GM23338 (cell line): ENCODE measurements around the gene CST3. TPM values are rescaled to one million over a fixed set of nuclear protein-coding genes. Genes with fewer than 3 reads are reported as not detected.

Experiments
- ATAC-seq: fragments of 200-7000 bp; cut with Tn5 transposase; 3 replicates; pipeline ENCODE4 v1.9.1; 2020
- DNase-seq: peaks from one replicate; pipeline ENCODE4 v3.0.0-alpha.2; 2015; ENCODE audit warnings: low spot score
- H2AFZ ChIP-seq: fragments of 200-600 bp; sonication (generic); 2 replicates; pipeline ENCODE4 v1.8.0; 2016; ENCODE audit warnings: antibody characterized with exemption, mild to moderate bottlenecking, moderate library complexity
- H3F3A ChIP-seq: fragments of 200-600 bp; sonication (generic); replicated peaks from 2 replicates; pipeline ENCODE4 v1.8.0; 2017; ENCODE audit warnings: antibody characterized with exemption, mixed run types, low read depth
- H3K27ac ChIP-seq: fragments of 200-600 bp; sonication (generic); 2 replicates; pipeline ENCODE4 v1.6.1; 2016; ENCODE audit warnings: low read depth
- H3K27me3 ChIP-seq: fragments of 200-600 bp; sonication (generic); 2 replicates; pipeline ENCODE4 v1.8.0; 2016; ENCODE audit warnings: mild to moderate bottlenecking, mixed run types, moderate library complexity; ENCODE audit not compliant: insufficient read depth
- H3K36me3 ChIP-seq: fragments of 200-600 bp; sonication (generic); 2 replicates; pipeline ENCODE4 v1.8.0; 2016; ENCODE audit warnings: mild to moderate bottlenecking; ENCODE audit not compliant: insufficient read depth
- H3K4me1 ChIP-seq: fragments of 200-600 bp; sonication (generic); 2 replicates; pipeline ENCODE4 v1.8.0; 2016; ENCODE audit warnings: mild to moderate bottlenecking, moderate library complexity; ENCODE audit not compliant: insufficient read depth
- H3K4me2 ChIP-seq: fragments of 200-600 bp; sonication (generic); 2 replicates; pipeline ENCODE4 v1.7.1; 2017; ENCODE audit warnings: mixed run types
- H3K4me3 ChIP-seq: fragments of 200-600 bp; sonication (generic); 2 replicates; pipeline ENCODE4 v1.6.1; 2016; ENCODE audit warnings: mixed run types
- H3K79me2 ChIP-seq: fragments of 200-600 bp; sonication (generic); replicated peaks from 2 replicates; pipeline ENCODE4 v1.8.0; 2017; ENCODE audit warnings: mild to moderate bottlenecking; ENCODE audit not compliant: insufficient read depth
- H3K9me2 ChIP-seq: fragments of 200-600 bp; sonication (generic); 2 replicates; pipeline ENCODE4 v1.8.0; 2017; ENCODE audit not compliant: insufficient read depth
- H4K20me1 ChIP-seq: fragments of 200-600 bp; sonication (generic); replicated peaks from 2 replicates; pipeline ENCODE4 v1.8.0; 2017; ENCODE audit warnings: mild to moderate bottlenecking; ENCODE audit not compliant: insufficient read depth
- H3K27ac Mint-ChIP-seq: 2 replicates; pipeline ENCODE4 v1.8.0; 2020; ENCODE audit warnings: inconsistent platforms, mild to moderate bottlenecking, moderate library complexity, mixed read lengths
- H3K27me3 Mint-ChIP-seq: 3 replicates; pipeline ENCODE4 v1.8.0; 2022; ENCODE audit warnings: low read depth, mild to moderate bottlenecking, moderate library complexity, mixed read lengths, inconsistent platforms; ENCODE audit not compliant: insufficient read depth, poor library complexity
- H3K36me3 Mint-ChIP-seq: 3 replicates; pipeline ENCODE4 v1.8.0; 2021; ENCODE audit warnings: low read depth, mild to moderate bottlenecking, inconsistent platforms, moderate library complexity, mixed read lengths
- H3K4me1 Mint-ChIP-seq: 3 replicates; pipeline ENCODE4 v1.8.0; 2020; ENCODE audit warnings: mild to moderate bottlenecking, inconsistent platforms, mixed read lengths
- H3K4me3 Mint-ChIP-seq: 3 replicates; pipeline ENCODE4 v1.8.0; 2021; ENCODE audit warnings: moderate library complexity, mild to moderate bottlenecking, inconsistent platforms, mixed read lengths
- H3K9me3 Mint-ChIP-seq: 3 replicates; pipeline ENCODE4 v1.8.0; 2020; ENCODE audit warnings: moderate library complexity, mild to moderate bottlenecking, inconsistent platforms, mixed read lengths
- CREB1 ChIP-seq: fragments of 250-450 bp; sonication (Bioruptor Pico); IDR thresholded peaks from 2 replicates; pipeline ENCODE4 v1.5.0; 2020; ENCODE audit warnings: low read depth, mild to moderate bottlenecking, moderate library complexity
- CTCF ChIP-seq, 2 experiments: fragments of 200-600 bp in 1 of 2; sonication (generic) in 1 of 2; conservative IDR thresholded peaks; 2 replicates each; pipeline versions ENCODE4 v1.5.1 to v1.6.1; 2016 to 2017; ENCODE audit warnings: antibody characterized with exemption in 2 of 2, low read depth in 2 of 2, mild to moderate bottlenecking in 2 of 2, moderate library complexity in 1 of 2
- ETS1 ChIP-seq: IDR thresholded peaks from 2 replicates; pipeline ENCODE4 v1.6.1; 2016; ENCODE audit warnings: antibody characterized with exemption
- EZH2 ChIP-seq: fragments of 200-600 bp; sonication (generic); IDR thresholded peaks from one replicate; pipeline ENCODE4 v1.8.0; 2017; ENCODE audit warnings: antibody characterized with exemption, mild to moderate bottlenecking, low read depth; ENCODE audit not compliant: unreplicated experiment
- EZH2phosphoT487 ChIP-seq: fragments of 200-600 bp; sonication (generic); IDR thresholded peaks from one replicate; pipeline ENCODE4 v1.8.1; 2018; ENCODE audit warnings: antibody characterized with exemption; ENCODE audit not compliant: unreplicated experiment
- JUNB ChIP-seq: IDR thresholded peaks from one replicate; pipeline ENCODE4 v1.6.1; 2016; ENCODE audit warnings: antibody characterized with exemption; ENCODE audit not compliant: unreplicated experiment
- NANOG ChIP-seq: IDR thresholded peaks from 2 replicates; pipeline ENCODE4 v1.6.1; 2016; ENCODE audit warnings: antibody characterized with exemption, borderline replicate concordance
- POLR2AphosphoS5 ChIP-seq: IDR thresholded peaks from 2 replicates; pipeline ENCODE4 v1.6.1; 2016; ENCODE audit warnings: antibody characterized with exemption, low read depth
- REST ChIP-seq: IDR thresholded peaks from one replicate; pipeline ENCODE4 v1.6.1; 2018; ENCODE audit warnings: antibody characterized with exemption; ENCODE audit not compliant: unreplicated experiment
- STAT1 ChIP-seq: IDR thresholded peaks from one replicate; pipeline ENCODE4 v1.6.1; 2016; ENCODE audit warnings: antibody characterized with exemption; ENCODE audit not compliant: unreplicated experiment
- ZNF114 ChIP-seq: fragments of 250-450 bp; sonication (Bioruptor Pico); IDR thresholded peaks from 2 replicates; pipeline ENCODE4 v1.5.0; 2020; ENCODE audit warnings: mild to moderate bottlenecking, moderate library complexity
- ZNF331 ChIP-seq: fragments of 250-450 bp; sonication (Bioruptor Pico); IDR thresholded peaks from 2 replicates; pipeline ENCODE4 v1.5.0; 2020; ENCODE audit warnings: low read depth, mild to moderate bottlenecking, moderate library complexity
- ZNF462 ChIP-seq: fragments of 250-450 bp; sonication (Bioruptor Pico); IDR thresholded peaks from 2 replicates; pipeline ENCODE4 v1.5.0; 2020; ENCODE audit warnings: mild to moderate bottlenecking, moderate library complexity
- polyA plus RNA-seq: library from polyadenylated mRNA; unstranded; fragments of >200 nt; fragmentation: Nextera tagmentation; extraction: Ambion mirVana; gene quantifications from 2 replicates; pipeline ENCODE4 v1.2.1, GENCODE V29; 2016
- total RNA-seq: library from RNA; depleted of rRNA; stranded (reverse); fragments of >200 nt; shearing (Covaris generic); gene quantifications from 2 replicates; pipeline ENCODE4 v1.2.3, GENCODE V29; 2014

CST3 gene
- total and polyA plus RNA-seq, 2 experiments from 2014 or later, result 51.8 to 71.5 TPM

GRCh38 chr20:23655491-23656211 lies 17.9 kb upstream of the CST3 start:
- no peaks in the 10 kb centered on the region for H3K36me3 ChIP-seq
- H3K27me3 ChIP-seq, result no peaks in the 10 kb centered on the region
- H3K27ac ChIP-seq, result no peak overlapping the region
- H3K4me1 Mint-ChIP-seq, result peaks cover 5% of the 10 kb centered on the region; the same call in 2 of the 3 replicates
- no peak for TF ChIP-seq CTCF (conservative IDR thresholded peaks at IDR 0.05; ENCODE audit: low read depth in 2 of 2)
- TF ChIP-seq NANOG, result no peak
- no peak for TF ChIP-seq STAT1
- no peak for TF ChIP-seq POLR2AphosphoS5
- TF ChIP-seq ZNF462 (CRISPR knock-in tag), result no peak
- no peak for TF ChIP-seq ZNF331 (CRISPR knock-in tag)
- TF ChIP-seq EZH2phosphoT487, result no peak
- no peak for TF ChIP-seq ZNF114 (CRISPR knock-in tag)
- no peak for TF ChIP-seq ETS1
- TF ChIP-seq REST, result no peak
- no peak for TF ChIP-seq JUNB
- TF ChIP-seq CREB1 (CRISPR knock-in tag), result no peak
- no peak for TF ChIP-seq EZH2
- H3K4me2 ChIP-seq, result no peak overlapping the region
- no peak for DNase-seq
- no peak overlapping the region for H3K27ac Mint-ChIP-seq
- no peaks in the 10 kb centered on the region for H3F3A ChIP-seq
- no peaks in the 10 kb centered on the region for H3K9me2 ChIP-seq
- no peaks in the 10 kb centered on the region for H3K36me3 Mint-ChIP-seq
- H3K4me1 ChIP-seq, result no peaks in the 10 kb centered on the region
- ATAC-seq, result peak; percentile 59
- no peaks in the 10 kb centered on the region; the same call in 2 of the 3 replicates for H3K9me3 Mint-ChIP-seq
- H3K4me3 ChIP-seq, result no peak overlapping the region
- peak overlapping the region; percentile 89 for H2AFZ ChIP-seq
- H3K27me3 Mint-ChIP-seq, result peaks cover 4% of the 10 kb centered on the region
- no peaks in the 10 kb centered on the region for H3K79me2 ChIP-seq
- no peaks in the 10 kb centered on the region for H4K20me1 ChIP-seq
- no peak overlapping the region for H3K4me3 Mint-ChIP-seq
